GM10248 (cell line): Measurements from ENCODE around the gene SH3D19.
"Not testable (repeated sequence)": the region's sequence is repeated elsewhere in the genome, so short reads cannot be mapped to it uniquely, and the experiment has no call there.

Experiments
- CTCF ChIA-PET: fragments of 300-600 bp; sonication (Branson Sonifier 250); formaldehyde crosslinking; extraction: SDS; loops from one replicate; lab custom pipeline; 2021; ENCODE audit warnings: antibody characterized with exemption; lab: Yijun Ruan, JAX
- POLR2A ChIA-PET: fragments of 350-650 bp; sonication (Branson Sonifier 250); formaldehyde crosslinking; extraction: SDS; loops from one replicate; lab custom pipeline; 2020; ENCODE audit warnings: antibody characterized with exemption; lab: Yijun Ruan, JAX
- DNase-seq: peaks from one replicate; pipeline ENCODE4 v3.0.0; 2012; ENCODE audit errors: extremely low spot score
- CTCF ChIP-seq: IDR thresholded peaks from 2 replicates; pipeline ENCODE4 v1.5.1; 2012; ENCODE audit warnings: mild to moderate bottlenecking, low read depth; ENCODE audit errors: extremely low read depth, missing control alignments, control extremely low read depth

Gene SH3D19

GRCh38 chr4:151323667-151324066 is 1.7 kb downstream of the SH3D19 start:
- ChIA-PET CTCF (interaction anchor here (0.7 to 1.6 kb wide), 3 partner anchors 12 to 206 kb away, joined by 3 to 4 read pairs (median 3); no protein-coding TSS in a partner anchor), POLR2A (no interaction called here)
- TF ChIP-seq CTCF, result no peak
- no peak for DNase-seq

GRCh38 chr4:151322570-151322969 is 2.8 kb downstream of the SH3D19 start:
- TF ChIP-seq CTCF, result no peak
- no peak for DNase-seq
- POLR2A ChIA-PET, result no interaction called here
- CTCF ChIA-PET, result interaction anchor here (1.0 to 1.6 kb wide), 2 partner anchors 14 to 47 kb away, joined by 3 to 4 read pairs; no protein-coding TSS in a partner anchor

- POLR2A ChIA-PET, DNase-seq: not testable (repeated sequence)
- CTCF ChIA-PET, result interaction anchor here (1.0 to 1.6 kb wide), 2 partner anchors 14 to 46 kb away, joined by 3 to 4 read pairs; no protein-coding TSS in a partner anchor
Measured at GRCh38 chr4:151322161-151322560, 3.2 kb downstream of the SH3D19 start.

- ChIA-PET CTCF (interaction anchor here (1.0 kb wide), 1 partner anchor 46 kb away, joined by 3 read pairs; no protein-coding TSS in a partner anchor), POLR2A (no interaction called here)
- TF ChIP-seq CTCF, result no peak
Measured at GRCh38 chr4:151321586-151321985, 3.8 kb downstream of the SH3D19 start.

GRCh38 chr4:151319490-151319889 is 5.9 kb downstream of the SH3D19 start:
- no peak for TF ChIP-seq CTCF
- POLR2A ChIA-PET, result no interaction called here
- CTCF ChIA-PET, result interaction anchor here (1.0 kb wide), 1 partner anchor 40 kb away, joined by 3 read pairs; no protein-coding TSS in a partner anchor
- DNase-seq, result no peak

More at GRCh38 chr4:151321586-151321985, 3.8 kb downstream of the SH3D19 start:
- DNase-seq, result no peak

GRCh38 chr4:151318307-151319006 is 6.9 kb downstream of the SH3D19 start:
- TF ChIP-seq CTCF, result no peak
- ChIA-PET POLR2A (no interaction called here), CTCF (no interaction called here)
- DNase-seq, result no peak

- no peak for DNase-seq
- ChIA-PET POLR2A (no interaction called here), CTCF (interaction anchor here (0.9 to 1.5 kb wide), 3 partner anchors 13 to 33 kb away, joined by 3 to 8 read pairs (median 3); no protein-coding TSS in a partner anchor)
- no peak for TF ChIP-seq CTCF
Measured at GRCh38 chr4:151316645-151317044, 8.8 kb downstream of the SH3D19 start.
